Spleen (tissue), 11 donors: ENCODE data around the gene DCTN1. TPM values are rescaled to one million over a fixed set of nuclear protein-coding genes. Genes with fewer than 3 reads are reported as not detected.

Source experiments
- DNase-seq: peaks from one replicate; pipeline ENCODE4 v3.0.0-alpha.2; 2020
- H3K27ac ChIP-seq, 8 donors: fragments of 200-600 bp; sonication (generic) in 7 of 8; 1 replicate in 4 of 8; 2 replicates in 4 of 8; pipeline versions ENCODE4 v1.5.0 to v1.8.0; 2016 to 2021; ENCODE audit warnings: inconsistent platforms in 4 of 8, mild to moderate bottlenecking in 4 of 8, moderate library complexity in 1 of 8
- H3K27me3 ChIP-seq, 7 donors: fragments of 200-600 bp; sonication (generic) in 6 of 7; replicated peaks in 1 of 7; 1 replicate in 4 of 7; 2 replicates in 3 of 7; pipeline versions ENCODE4 v1.5.0 to v1.8.0; 2016 to 2021; ENCODE audit warnings: inconsistent platforms in 3 of 7, mild to moderate bottlenecking in 1 of 7
- H3K36me3 ChIP-seq, 6 donors: fragments of 200-600 bp; sonication (generic) in 5 of 6; 1 replicate in 4 of 6; 2 replicates in 2 of 6; pipeline versions ENCODE4 v1.5.0 to v1.8.0; 2016 to 2021; ENCODE audit warnings: inconsistent platforms in 2 of 6
- H3K4me1 ChIP-seq, 6 donors: fragments of 200-600 bp; sonication (generic) in 5 of 6; 1 replicate in 3 of 6; 2 replicates in 3 of 6; pipeline versions ENCODE4 v1.5.0 to v1.8.0; 2016 to 2021; ENCODE audit warnings: inconsistent platforms in 3 of 6
- H3K4me3 ChIP-seq, 8 donors: fragments of 200-600 bp; sonication (generic) in 7 of 8; 1 replicate in 4 of 8; 2 replicates in 4 of 8; pipeline versions ENCODE4 v1.5.0 to v1.8.0; 2016 to 2021; ENCODE audit warnings: inconsistent platforms in 4 of 8, mild to moderate bottlenecking in 4 of 8, moderate library complexity in 2 of 8
- H3K9me3 ChIP-seq, 8 donors: fragments of 200-600 bp; sonication (generic) in 7 of 8; 1 replicate in 4 of 8; 2 replicates in 4 of 8; pipeline versions ENCODE4 v1.5.0 to v1.8.0; 2016 to 2021; ENCODE audit warnings: inconsistent platforms in 4 of 8
- CTCF ChIP-seq, 11 experiments: fragments of 200-600 bp in 7 of 11; fragments of 450-650 bp in 4 of 11; sonication (generic) in 4 of 11; IDR thresholded peaks in 8 of 11; conservative IDR thresholded peaks in 3 of 11; 1 replicate in 7 of 11; 2 replicates in 4 of 11; pipeline versions ENCODE4 v1.4.0 to v1.8.0; 2016 to 2021; ENCODE audit warnings: antibody characterized with exemption in 11 of 11, inconsistent platforms in 4 of 11, mild to moderate bottlenecking in 1 of 11
- POLR2A ChIP-seq, 3 donors: fragments of 450-650 bp; IDR thresholded peaks; one replicate each; pipeline ENCODE4 v1.5.1; 2017; ENCODE audit warnings: antibody characterized with exemption in 3 of 3, mild to moderate bottlenecking in 1 of 3
- POLR2AphosphoS5 ChIP-seq, 3 donors: sonication (generic); formaldehyde crosslinking; IDR thresholded peaks; one replicate each; pipeline ENCODE4 v1.5.1; 2017; ENCODE audit warnings: antibody characterized with exemption in 3 of 3
- WGBS, 5 donors: extraction: QIAGEN DNeasy Blood & Tissue Kit in 3 of 5; methylation state at CpG; one replicate each; pipeline versions ENCODE4 v1.1.5 to v1.1.7; 2013 to 2018; 5-methylcytosine and 5-hydroxymethylcytosine counted together
- intact Hi-C: fragments of 100-400 bp; cut with DNase I; formaldehyde crosslinking; loops from one replicate; pipeline ENCODE4 v1.15.0; 2023; ENCODE audit warnings: low total_unique reads
- polyA plus RNA-seq, 3 donors: library from polyadenylated mRNA; stranded (reverse); fragments of 200-250 nt; gene quantifications; one replicate each; pipeline ENCODE4 v1.2.1, GENCODE V29; 2013
- small RNA-seq, 4 donors: library from RNA; depleted of rRNA; stranded (forward); fragments of <200 nt; gene quantifications; one replicate each; pipeline ENCODE3, GENCODE V24; 2016
- total RNA-seq, 7 donors: library from RNA; depleted of rRNA in 3 of 7; stranded (reverse); fragments of >200 nt in 3 of 7; fragmentation: NEBNext Ultra II Directional in 4 of 7; extraction: Animal tissue kit (Norgen Biotek cat#: 25700) in 4 of 7; gene quantifications; one replicate each; pipeline versions ENCODE4 v1.1.0 to v1.2.1, GENCODE V29; 2016 to 2021
- donor health status: healthy with polysubstance abuse.
- donor health status: DM: no; HTN: no; CAD: no; lungs with moderate emphysema.
- donor health status: DM: no; HTN: no; CAD: no.
- donor health status: Bipolar disorder and iron deficiency.
- donor health status: healthy.
- donor health status: DM: no; HTN: no; CAD: no.
- donor health status: DM: yes; HTN: yes; CAD: no.

The DCTN1 gene
- total and polyA plus RNA-seq, 10 donors, result 47.8 to 113 (median 95.1) TPM

GRCh38 chr2:74316627-74317295 lies 63.4 kb downstream of the DCTN1 start:
- H3K27me3 ChIP-seq, result no peaks in the 10 kb centered on the region
- intact Hi-C loops, result no loop called here
- no peaks in the 10 kb centered on the region for H3K9me3 ChIP-seq
- no peak overlapping the region for H3K27ac ChIP-seq
- WGBS, 5 donors, result 68 to 83% (median 79%) methylated on average over 6 of the region's 6 CpGs
- no peaks in the 10 kb centered on the region for H3K4me1 ChIP-seq
- TF ChIP-seq POLR2A (IDR thresholded peaks at IDR 0.05), result no peak
- peaks cover 0 to 24% (median 0%) of the 10 kb centered on the region in 6 donors for H3K36me3 ChIP-seq
- DNase-seq, result no peak
- H3K4me3 ChIP-seq, result no peak overlapping the region

- TF ChIP-seq CTCF (IDR thresholded peaks at IDR 0.05 in 8 of 11, conservative IDR thresholded peaks at IDR 0.05 in 3 of 11) (no peak), POLR2A (IDR thresholded peaks at IDR 0.05) (no peak), POLR2AphosphoS5 (IDR thresholded peaks at IDR 0.05) (no peak)
- Histone ChIP-seq H3K9me3 (no peaks in the 10 kb centered on the region), H3K27me3 (no peaks in the 10 kb centered on the region), H3K4me3 (no peak overlapping the region), H3K36me3 (peaks cover 0 to 20% (median 0%) of the 10 kb centered on the region in 6 donors), H3K4me1 (no peaks in the 10 kb centered on the region), H3K27ac (no peak overlapping the region)
- intact Hi-C loops, result no loop called here
- WGBS, 5 donors, result 87 to 91% (median 89%) methylated on average over 5 of the region's 5 CpGs
- DNase-seq, result no peak
Observed at GRCh38 chr2:74314107-74314506, 66.0 kb downstream of the DCTN1 start.

- Histone ChIP-seq H3K9me3 (no peaks in the 10 kb centered on the region), H3K27ac (no peak overlapping the region), H3K4me3 (no peak overlapping the region), H3K4me1 (no peaks in the 10 kb centered on the region), H3K27me3 (no peaks in the 10 kb centered on the region), H3K36me3 (peaks cover 0 to 20% (median 0%) of the 10 kb centered on the region in 6 donors)
- WGBS, 5 donors, result 40 to 63% (median 59%) methylated on average over 2 of the region's 2 CpGs
- DNase-seq, result no peak
- intact Hi-C loops, result no loop called here
- TF ChIP-seq POLR2A (IDR thresholded peaks at IDR 0.05) (no peak), POLR2AphosphoS5 (IDR thresholded peaks at IDR 0.05) (no peak)
Observed at GRCh38 chr2:74313497-74313896, 66.6 kb downstream of the DCTN1 start.

GRCh38 chr2:74312913-74313312 lies 67.2 kb downstream of the DCTN1 start:
- Histone ChIP-seq H3K36me3 (peaks cover 0 to 20% (median 0%) of the 10 kb centered on the region in 6 donors), H3K27me3 (no peaks in the 10 kb centered on the region), H3K4me1 (no peaks in the 10 kb centered on the region), H3K27ac (no peak overlapping the region), H3K9me3 (no peaks in the 10 kb centered on the region), H3K4me3 (no peak overlapping the region)
- DNase-seq, result no peak
- TF ChIP-seq POLR2A (IDR thresholded peaks at IDR 0.05) (no peak), POLR2AphosphoS5 (IDR thresholded peaks at IDR 0.05) (no peak)
- intact Hi-C loops, result no loop called here

Small RNAs within 50 kb of the gene (small RNA-seq; reads per million reads assigned to genes)
- gene RNU6-542P (0 reads per million in 4 donors), gene TAF13P2 (0 reads per million in 4 donors)

Other genes starting within 250 kb of the DCTN1 start
- gene BOLA3, start 232.4 kb downstream of the DCTN1 start, total RNA-seq, result 10 to 100 TPM; 12.6 to 39.8 (median 18.8) TPM
- gene BOLA3, start 232.4 kb downstream of the DCTN1 start, polyA plus RNA-seq, result 10 to 100 TPM; 33.6 to 41.4 (median 39.3) TPM
- gene MOB1A, start 201.4 kb downstream of the DCTN1 start, total RNA-seq, result 100 to 1,000 TPM; 144 to 198 (median 177) TPM
- gene MOB1A, start 201.4 kb downstream of the DCTN1 start, polyA plus RNA-seq, result 10 to 100 TPM; 55.0 to 87.1 (median 62.8) TPM
- 10 to 100 TPM; 32.5 to 71.1 (median 45.1) TPM for gene MTHFD2, start 181.7 kb downstream of the DCTN1 start, total RNA-seq
- gene MTHFD2, start 181.7 kb downstream of the DCTN1 start, polyA plus RNA-seq, result 10 to 100 TPM; 17.8 to 35.8 (median 26.8) TPM
- gene SLC4A5, start 36.9 kb downstream of the DCTN1 start, total RNA-seq, result 1 to 10 TPM; 2.1 to 9.7 (median 3.9) TPM
- 1 to 10 TPM in 1 of 3 donors, under 1 TPM in 2; 0.45 to 1.1 (median 0.62) TPM for gene SLC4A5, start 36.9 kb downstream of the DCTN1 start, polyA plus RNA-seq
- 1 to 10 TPM; 1.7 to 4.0 (median 2.8) TPM for gene C2orf81, start 41.3 kb upstream of the DCTN1 start, total RNA-seq
- gene C2orf81, start 41.3 kb upstream of the DCTN1 start, polyA plus RNA-seq, result 1 to 10 TPM; 3.2 to 5.7 (median 5.1) TPM
- gene WDR54, start 41.4 kb upstream of the DCTN1 start, total RNA-seq, result 10 to 100 TPM; 15.1 to 24.3 (median 17.9) TPM
- gene WDR54, start 41.4 kb upstream of the DCTN1 start, polyA plus RNA-seq, result 10 to 100 TPM; 23.7 to 26.0 (median 24.4) TPM
- gene RTKN, start 61.6 kb upstream of the DCTN1 start, total RNA-seq, result 10 to 100 TPM in 3 of 7 donors, 1 to 10 TPM in 4; 5.0 to 11.1 (median 9.8) TPM
- 1 to 10 TPM; 3.2 to 6.9 (median 3.4) TPM for gene RTKN, start 61.6 kb upstream of the DCTN1 start, polyA plus RNA-seq
- gene INO80B, start 74.8 kb upstream of the DCTN1 start, total RNA-seq, result 10 to 100 TPM in 6 of 7 donors, 1 to 10 TPM in 1; 9.0 to 42.9 (median 28.6) TPM
- 10 to 100 TPM; 36.7 to 50.3 (median 43.7) TPM for gene INO80B, start 74.8 kb upstream of the DCTN1 start, polyA plus RNA-seq
- 10 to 100 TPM; 39.5 to 80.7 (median 58.5) TPM for gene WBP1, start 78.1 kb upstream of the DCTN1 start, total RNA-seq
- gene WBP1, start 78.1 kb upstream of the DCTN1 start, polyA plus RNA-seq, result 10 to 100 TPM; 64.7 to 84.2 (median 78.8) TPM
- 10 to 100 TPM; 49.2 to 61.6 (median 56.7) TPM for gene MOGS, start 85.1 kb upstream of the DCTN1 start, total RNA-seq
- 10 to 100 TPM; 24.6 to 35.5 (median 31.0) TPM for gene MOGS, start 85.1 kb upstream of the DCTN1 start, polyA plus RNA-seq
- gene MRPL53, start 92.4 kb upstream of the DCTN1 start, total RNA-seq, result 10 to 100 TPM; 13.0 to 74.3 (median 61.7) TPM
- 10 to 100 TPM; 69.4 to 86.7 (median 78.6) TPM for gene MRPL53, start 92.4 kb upstream of the DCTN1 start, polyA plus RNA-seq
- 10 to 100 TPM; 22.2 to 59.4 (median 31.6) TPM for gene CCDC142, start 102.7 kb upstream of the DCTN1 start, total RNA-seq
- 1 to 10 TPM; 2.8 to 9.3 (median 3.4) TPM for gene CCDC142, start 102.7 kb upstream of the DCTN1 start, polyA plus RNA-seq
- 10 to 100 TPM; 34.3 to 51.3 (median 38.3) TPM for gene TTC31, start 102.8 kb upstream of the DCTN1 start, total RNA-seq
- 10 to 100 TPM; 15.7 to 26.7 (median 21.6) TPM for gene TTC31, start 102.8 kb upstream of the DCTN1 start, polyA plus RNA-seq
- gene LBX2, start 119.3 kb upstream of the DCTN1 start, total RNA-seq, result 1 to 10 TPM in 3 of 7 donors, under 1 TPM in 4; 0.52 to 2.7 (median 0.89) TPM
- gene LBX2, start 119.3 kb upstream of the DCTN1 start, polyA plus RNA-seq, result 1 to 10 TPM in 1 of 3 donors, under 1 TPM in 2; 0.50 to 1.8 (median 0.93) TPM
- 10 to 100 TPM; 12.7 to 20.4 (median 14.7) TPM for gene PCGF1, start 127.4 kb upstream of the DCTN1 start, total RNA-seq
- gene PCGF1, start 127.4 kb upstream of the DCTN1 start, polyA plus RNA-seq, result 10 to 100 TPM in 2 of 3 donors, 1 to 10 TPM in 1; 9.6 to 11.8 (median 11.6) TPM
- not detected for gene TLX2, start 134.1 kb upstream of the DCTN1 start, total RNA-seq
- gene TLX2, start 134.1 kb upstream of the DCTN1 start, polyA plus RNA-seq, result under 1 TPM in 2 of 3 donors, not detected in 1; 0.04 to 0.05 TPM
- gene DQX1, start 145.9 kb upstream of the DCTN1 start, total RNA-seq, result under 1 TPM in 5 of 7 donors, not detected in 2; 0.24 to 0.52 (median 0.43) TPM
- under 1 TPM; 0.09 to 0.22 (median 0.11) TPM for gene DQX1, start 145.9 kb upstream of the DCTN1 start, polyA plus RNA-seq
- gene AUP1, start 149.4 kb upstream of the DCTN1 start, total RNA-seq, result 100 to 1,000 TPM; 107 to 182 (median 125) TPM
- 100 to 1,000 TPM; 140 to 226 (median 223) TPM for gene AUP1, start 149.4 kb upstream of the DCTN1 start, polyA plus RNA-seq
- gene HTRA2, start 149.6 kb upstream of the DCTN1 start, total RNA-seq, result 10 to 100 TPM; 34.2 to 58.7 (median 38.7) TPM
- 10 to 100 TPM; 46.0 to 48.7 (median 48.0) TPM for gene HTRA2, start 149.6 kb upstream of the DCTN1 start, polyA plus RNA-seq
- 10 to 100 TPM; 11.6 to 27.4 (median 18.0) TPM for gene LOXL3, start 173.6 kb upstream of the DCTN1 start, total RNA-seq
- 1 to 10 TPM; 1.8 to 4.6 (median 3.6) TPM for gene LOXL3, start 173.6 kb upstream of the DCTN1 start, polyA plus RNA-seq
- gene DOK1, start 174.4 kb upstream of the DCTN1 start, total RNA-seq, result 10 to 100 TPM; 36.2 to 59.1 (median 39.7) TPM
- gene DOK1, start 174.4 kb upstream of the DCTN1 start, polyA plus RNA-seq, result 10 to 100 TPM; 19.9 to 41.7 (median 21.0) TPM